NCI-H187 treated with DMSO at 0.1 percent for 48 hours (cell line): ENCODE results near the gene CYP26B1.
"Not testable (repeated sequence)": the region's sequence is repeated elsewhere in the genome, so short reads cannot be mapped to it uniquely, and the experiment has no call there.

Source experiments
- DNase-seq: peaks from one replicate; lab custom pipeline; 2025; lab: John Stamatoyannopoulos, UW

CYP26B1 gene

DNA sequence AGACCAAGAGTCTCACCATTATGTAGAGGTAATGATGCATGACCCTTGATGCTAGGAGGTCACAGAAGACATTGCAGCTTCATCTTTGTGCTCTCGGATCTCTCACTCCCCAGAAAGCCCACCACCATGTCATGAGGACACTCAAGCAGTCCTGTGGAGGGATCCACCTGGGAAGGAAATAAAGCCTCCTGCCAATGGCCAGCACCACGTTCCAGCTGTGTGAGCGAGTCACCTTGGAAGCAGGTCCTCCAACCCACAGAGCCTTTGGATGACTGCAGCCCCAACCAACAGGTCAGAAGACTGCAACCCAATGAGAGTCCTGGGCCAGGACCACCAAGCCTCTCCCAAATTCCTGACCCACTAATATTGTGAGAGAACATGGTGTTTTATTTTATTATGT, 38.4 kb downstream of the CYP26B1 start:
- DNase-seq: no peak

GRCh38 chr2:72108121-72108520, 39.5 kb downstream of the CYP26B1 start:
- DNase-seq: no peak

DNA sequence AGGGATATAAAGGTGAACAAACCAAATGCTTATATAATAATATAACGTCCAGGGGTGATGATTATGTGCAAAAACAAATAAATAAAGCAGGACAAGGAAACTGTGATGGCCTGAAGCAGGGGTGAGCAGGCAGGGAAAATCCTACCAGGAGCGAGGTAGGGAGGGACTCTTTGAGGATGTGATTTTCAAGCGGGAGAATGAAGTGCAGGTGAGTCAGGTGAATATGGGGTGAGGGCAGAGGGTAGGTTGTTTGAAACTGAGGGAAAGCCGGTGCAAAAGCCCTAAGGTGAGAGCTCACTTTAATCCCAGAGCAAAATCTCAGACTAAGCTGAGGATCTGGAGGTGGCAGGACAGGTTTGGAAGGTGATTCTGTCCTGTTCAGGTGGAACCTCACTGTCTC, 40.7 kb downstream of the CYP26B1 start:
- DNase-seq: no peak

- DNase-seq: no peak
These were observed 42.7 kb downstream of the CYP26B1 start for GRCh38 chr2:72104821-72105588.

GRCh38 chr2:72103690-72104089, 44.0 kb downstream of the CYP26B1 start:
- no peak for DNase-seq

DNA sequence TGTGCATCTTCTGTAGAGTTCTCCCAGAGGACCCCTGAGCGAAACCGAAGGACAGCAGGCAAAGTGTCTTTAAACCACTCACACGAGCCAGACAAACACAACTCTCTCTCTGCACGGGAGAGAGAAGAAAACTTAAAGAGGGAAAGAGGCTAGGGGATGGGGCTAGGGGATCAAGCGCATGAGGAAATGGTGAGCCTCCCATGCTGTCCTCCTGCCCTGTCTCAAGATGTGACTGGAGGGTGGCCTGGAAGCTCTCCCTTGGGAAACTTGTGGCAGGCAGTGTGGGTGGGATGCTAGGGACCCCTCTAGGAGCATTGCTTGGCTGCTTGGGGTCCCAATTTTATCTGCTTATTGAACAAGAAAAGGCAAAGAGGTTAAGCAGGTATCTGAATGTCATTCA, 44.5 kb downstream of the CYP26B1 start:
- no peak for DNase-seq

GRCh38 chr2:72098935-72099334, 48.7 kb downstream of the CYP26B1 start:
- DNase-seq: no peak

GRCh38 chr2:72097276-72097675, 50.4 kb downstream of the CYP26B1 start:
- DNase-seq: no peak

- DNase-seq: no peak
These were observed 51.5 kb downstream of the CYP26B1 start for GRCh38 chr2:72096181-72096580.

- DNase-seq: no peak
These were observed 52.3 kb downstream of the CYP26B1 start for GRCh38 chr2:72095364-72095763.

GRCh38 chr2:72094701-72095100, 53.0 kb downstream of the CYP26B1 start:
- no peak for DNase-seq

- DNase-seq: no peak
These were observed 55.6 kb downstream of the CYP26B1 start for GRCh38 chr2:72092111-72092510.

DNA sequence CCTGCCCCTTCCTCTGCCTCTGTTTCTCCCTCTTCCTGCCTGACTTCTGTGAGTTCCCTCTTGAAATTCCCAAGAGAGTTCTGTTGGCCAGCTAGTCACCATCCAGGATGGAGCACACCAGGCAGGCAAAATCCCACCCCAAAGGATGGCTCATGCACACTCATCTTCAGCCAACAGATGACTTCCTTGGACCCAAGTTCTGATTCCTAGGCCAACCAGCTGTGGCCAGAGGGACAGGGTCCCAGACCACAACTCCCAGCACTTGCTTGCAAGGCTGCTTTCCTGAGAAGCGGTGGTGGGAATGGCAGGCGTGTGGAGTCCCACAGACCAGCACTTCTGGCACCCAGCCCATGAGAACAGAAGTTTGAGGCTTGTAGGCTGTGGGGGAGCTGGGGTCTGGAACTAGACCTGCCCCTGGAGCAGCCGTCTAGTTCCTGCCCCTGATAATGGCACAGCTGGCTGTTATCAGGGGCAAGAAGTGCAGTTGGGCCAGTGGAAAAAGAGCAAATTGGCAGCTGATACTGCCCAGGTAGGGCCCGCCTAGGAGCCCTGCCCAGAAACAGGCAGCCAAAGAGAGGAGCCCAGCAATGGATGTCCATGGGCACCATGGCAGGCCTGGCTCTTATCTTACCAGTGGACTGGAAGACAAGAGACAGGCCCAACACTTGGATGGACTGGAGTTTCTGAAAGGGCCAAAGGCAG, 56.7 kb downstream of the CYP26B1 start:
- DNase-seq: no peak

- no peak for DNase-seq
These were observed 57.4 kb downstream of the CYP26B1 start for GRCh38 chr2:72090271-72090720.

- no peak for DNase-seq
These were observed 58.1 kb downstream of the CYP26B1 start for GRCh38 chr2:72089537-72089936.

DNA sequence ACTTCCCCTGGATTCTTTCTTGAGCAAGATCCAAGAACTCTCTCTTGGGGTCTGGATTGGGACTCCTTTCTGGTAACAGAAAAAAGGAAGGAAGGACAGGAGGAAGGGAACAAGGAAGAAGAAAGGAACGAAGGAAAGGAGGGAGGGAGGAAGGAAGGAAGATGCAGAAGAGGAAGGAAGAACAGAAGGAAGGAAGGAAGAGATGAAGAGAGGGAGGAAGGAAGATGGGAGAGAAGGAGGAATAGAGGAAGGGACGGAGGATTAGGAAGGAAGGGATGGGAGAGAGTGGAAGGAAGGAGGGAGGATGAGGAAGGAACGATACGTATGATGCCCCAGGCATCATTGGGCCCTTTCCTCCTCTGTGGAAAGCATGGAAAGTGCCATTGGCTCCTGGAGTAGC, 58.6 kb downstream of the CYP26B1 start:
- DNase-seq: no peak

- not testable (repeated sequence) for DNase-seq
These were observed 60.6 kb downstream of the CYP26B1 start for GRCh38 chr2:72086871-72087633.

GRCh38 chr2:72085513-72085912, 62.1 kb downstream of the CYP26B1 start:
- no peak for DNase-seq

DNA sequence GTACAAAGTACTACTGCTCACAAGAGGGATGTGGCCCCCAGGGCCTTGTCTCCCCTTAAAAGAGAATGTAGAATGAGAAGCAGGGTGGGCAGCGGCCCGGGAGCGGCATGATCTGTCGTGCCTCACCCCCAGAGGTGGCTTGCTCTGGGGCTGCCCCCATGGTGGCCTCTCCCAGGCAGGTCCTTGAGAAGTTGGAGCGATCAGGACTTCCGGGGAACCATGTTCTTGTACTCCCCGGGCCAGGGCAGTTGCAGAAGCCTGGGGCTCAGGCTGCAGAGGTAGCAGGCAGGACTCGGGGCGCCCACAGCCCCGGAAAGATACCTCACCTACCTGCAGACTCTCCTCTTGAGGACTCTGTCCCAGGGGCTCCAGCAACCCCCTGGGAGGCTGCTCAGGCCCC, 62.6 kb downstream of the CYP26B1 start:
- DNase-seq: no peak

DNA sequence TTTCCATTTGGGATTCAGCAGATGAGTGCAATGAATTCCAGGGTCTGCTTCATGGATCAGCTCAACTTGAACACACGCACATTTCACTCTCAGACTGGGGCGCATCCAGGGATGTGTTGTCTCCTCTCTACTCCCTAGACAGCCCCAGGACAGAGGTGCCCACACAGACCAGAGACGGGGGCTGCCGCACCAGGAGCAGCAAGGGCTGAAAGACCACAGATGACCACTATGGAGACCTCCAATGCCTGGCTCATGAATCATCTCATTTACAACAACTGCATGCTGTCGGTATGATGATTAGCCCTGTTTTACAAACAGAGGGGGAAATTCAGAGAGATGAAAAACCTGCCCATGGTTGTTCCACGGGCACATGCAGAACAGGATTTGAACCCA, 63.1 kb downstream of the CYP26B1 start:
- no peak for DNase-seq

DNA sequence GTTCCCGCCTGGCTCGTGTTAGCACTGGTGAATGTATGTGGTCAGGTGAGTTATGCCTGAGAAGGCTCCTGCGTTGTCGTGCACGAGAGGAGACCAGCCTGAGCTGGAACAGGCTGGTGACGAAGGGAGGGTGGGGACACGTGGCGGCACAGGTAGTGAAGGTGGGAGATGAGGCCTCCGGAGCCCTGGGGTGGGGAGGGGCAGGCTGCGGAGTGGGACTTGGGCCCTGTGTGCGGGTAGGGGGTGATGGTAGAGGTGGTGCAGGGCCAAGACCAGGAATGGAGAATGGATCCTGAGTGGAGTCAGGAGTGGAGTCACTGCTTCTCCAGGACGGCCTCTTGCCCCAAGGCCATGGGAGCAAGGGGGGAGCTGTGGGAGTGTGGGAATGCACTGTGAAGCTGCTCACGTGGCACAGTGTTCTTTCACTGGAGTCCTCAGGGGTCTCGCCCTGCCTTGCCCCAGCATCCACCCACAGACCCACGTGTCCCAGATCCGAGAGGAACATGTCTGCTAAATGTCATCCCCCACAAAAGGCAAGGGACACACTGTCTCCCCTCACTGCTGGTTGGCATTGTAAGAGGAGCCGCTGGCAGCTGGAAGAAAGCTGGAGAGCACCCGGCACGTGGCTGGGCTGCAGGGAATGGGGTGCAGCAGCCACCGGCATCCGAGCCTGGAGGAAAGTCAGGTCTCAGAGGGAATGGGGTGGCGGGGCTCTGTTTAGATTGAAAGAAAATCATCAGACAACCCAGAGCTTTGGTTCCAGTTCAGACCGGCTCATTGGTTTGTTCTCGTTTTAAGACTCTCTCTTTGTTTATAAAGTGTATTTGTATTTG, 63.7 kb downstream of the CYP26B1 start:
- DNase-seq: no peak

DNA sequence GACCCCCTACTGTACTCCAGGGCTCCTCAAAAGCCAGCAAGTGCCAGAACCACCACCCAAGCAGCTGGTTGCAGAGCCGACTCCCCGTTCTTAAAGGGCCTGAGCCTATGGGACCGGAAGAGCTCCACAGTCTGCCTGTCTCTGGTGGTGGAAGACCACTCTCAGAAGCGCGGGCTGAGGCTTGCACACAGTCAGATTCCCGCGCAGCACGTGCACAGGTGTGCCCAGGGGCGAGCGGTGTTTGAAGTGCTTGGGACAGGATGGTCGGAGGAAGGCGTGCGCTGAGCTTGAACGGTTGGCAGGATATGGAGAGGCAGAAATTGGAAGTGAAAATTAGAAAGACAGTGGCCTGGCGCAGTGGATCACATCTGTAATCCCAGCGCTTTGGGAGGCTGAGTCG, 64.8 kb downstream of the CYP26B1 start:
- no peak for DNase-seq
